GM12872 (cell line): ENCODE measurements around the gene PCDHB11.

ENCODE experiments used
- TF ChIP-seq, protein P1 (sequence below): IDR thresholded peaks from 3 replicates; pipeline ENCODE4 v1.5.1; 2011; ENCODE audit warnings: low read depth, mild to moderate bottlenecking, low read length, moderate library complexity; ENCODE audit not compliant: insufficient read depth

Gene PCDHB11

GRCh38 chr5:141199359-141200235 lies at the start of gene PCDHB11:
TSS of gene PCDHB11 (plus strand) at chr5:141199627. CDS start at chr5:141199775, 148 bp downstream.
- TF ChIP-seq, protein P1, sequence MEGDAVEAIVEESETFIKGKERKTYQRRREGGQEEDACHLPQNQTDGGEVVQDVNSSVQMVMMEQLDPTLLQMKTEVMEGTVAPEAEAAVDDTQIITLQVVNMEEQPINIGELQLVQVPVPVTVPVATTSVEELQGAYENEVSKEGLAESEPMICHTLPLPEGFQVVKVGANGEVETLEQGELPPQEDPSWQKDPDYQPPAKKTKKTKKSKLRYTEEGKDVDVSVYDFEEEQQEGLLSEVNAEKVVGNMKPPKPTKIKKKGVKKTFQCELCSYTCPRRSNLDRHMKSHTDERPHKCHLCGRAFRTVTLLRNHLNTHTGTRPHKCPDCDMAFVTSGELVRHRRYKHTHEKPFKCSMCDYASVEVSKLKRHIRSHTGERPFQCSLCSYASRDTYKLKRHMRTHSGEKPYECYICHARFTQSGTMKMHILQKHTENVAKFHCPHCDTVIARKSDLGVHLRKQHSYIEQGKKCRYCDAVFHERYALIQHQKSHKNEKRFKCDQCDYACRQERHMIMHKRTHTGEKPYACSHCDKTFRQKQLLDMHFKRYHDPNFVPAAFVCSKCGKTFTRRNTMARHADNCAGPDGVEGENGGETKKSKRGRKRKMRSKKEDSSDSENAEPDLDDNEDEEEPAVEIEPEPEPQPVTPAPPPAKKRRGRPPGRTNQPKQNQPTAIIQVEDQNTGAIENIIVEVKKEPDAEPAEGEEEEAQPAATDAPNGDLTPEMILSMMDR = no peak

DNA sequence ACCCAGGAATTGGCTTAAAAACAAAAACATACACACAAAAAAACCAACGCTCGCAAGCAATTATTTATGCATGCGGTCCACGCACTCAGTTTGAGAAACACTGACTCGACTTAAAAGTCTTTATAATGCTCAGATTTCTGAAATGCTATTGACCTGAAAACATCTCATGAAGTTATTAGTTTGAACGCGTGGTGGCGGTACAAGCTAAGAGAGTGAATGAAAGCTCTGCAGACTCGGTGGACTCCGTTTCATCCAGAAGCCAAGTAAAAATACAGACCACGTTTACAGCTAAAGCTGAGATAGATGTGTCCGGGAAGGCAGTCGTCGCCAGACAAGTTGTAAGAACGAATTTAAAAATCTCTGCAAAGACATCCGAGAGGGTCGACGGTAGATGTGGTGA lies 49.6 kb upstream of the PCDHB11 start, which contains the start of gene PCDHB6:
Gene PCDHB6 (plus strand): TSS at position 246 of the 400 bp plus-strand sequence. CDS start 201 bp downstream, outside the sequence.
- TF ChIP-seq, protein P1 = no peak

- TF ChIP-seq, protein P1 = no peak
Observed at GRCh38 chr5:141150224-141150992, 49.0 kb upstream of the PCDHB11 start.

GRCh38 chr5:141150993-141151325 lies 48.5 kb upstream of the PCDHB11 start:
- TF ChIP-seq, protein P1 = no peak

- TF ChIP-seq, protein P1 = no peak
Observed at GRCh38 chr5:141155540-141156374, 43.7 kb upstream of the PCDHB11 start.

DNA sequence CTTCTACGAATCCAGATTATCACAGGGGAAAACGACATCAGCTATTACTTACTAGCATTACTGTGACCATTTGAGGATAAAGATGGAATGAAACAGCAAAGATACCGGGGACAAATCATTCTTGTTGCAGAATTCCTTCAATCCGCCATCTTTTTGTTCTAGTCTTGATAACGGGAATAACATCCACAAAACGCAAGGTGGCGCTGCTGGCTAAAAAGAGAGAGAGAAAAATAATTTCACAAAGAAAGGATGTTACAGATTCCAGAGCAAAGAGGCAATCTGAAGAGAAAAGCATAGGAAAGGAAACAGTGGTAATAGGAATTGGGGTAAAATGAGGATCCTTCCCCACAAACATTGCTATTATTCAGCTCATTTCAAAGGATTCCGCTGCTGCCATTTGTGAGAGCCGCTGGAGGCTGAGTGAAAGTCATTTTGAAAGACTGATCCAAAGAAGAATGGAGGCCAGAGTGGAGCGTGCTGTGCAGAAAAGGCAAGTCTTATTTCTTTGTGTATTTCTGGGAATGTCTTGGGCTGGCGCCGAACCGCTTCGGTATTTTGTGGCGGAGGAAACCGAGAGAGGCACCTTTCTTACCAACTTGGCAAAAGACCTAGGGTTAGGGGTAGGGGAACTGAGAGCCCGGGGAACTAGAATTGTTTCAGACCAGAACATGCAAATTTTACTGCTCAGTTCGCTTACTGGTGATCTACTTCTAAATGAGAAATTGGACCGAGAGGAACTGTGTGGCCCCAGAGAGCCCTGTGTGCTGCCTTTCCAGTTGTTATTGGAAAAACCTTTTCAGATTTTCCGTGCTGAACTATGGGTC lies 26.8 kb upstream of the PCDHB11 start, which contains the start of gene PCDHB7:
Gene PCDHB7 (plus strand): TSS at position 264 of the 824 bp plus-strand sequence. CDS start 192 bp downstream, at position 456.
- TF ChIP-seq, protein P1 = peak; percentile 28; the same call in 1 of the 3 replicates
